COLO668 (cell line): ENCODE results near the gene SLAMF8.

Experiments used
- DNase-seq: peaks from one replicate; lab custom pipeline; 2025; ENCODE audit not compliant: unreplicated experiment; lab: John Stamatoyannopoulos, UW

SLAMF8 gene

DNA sequence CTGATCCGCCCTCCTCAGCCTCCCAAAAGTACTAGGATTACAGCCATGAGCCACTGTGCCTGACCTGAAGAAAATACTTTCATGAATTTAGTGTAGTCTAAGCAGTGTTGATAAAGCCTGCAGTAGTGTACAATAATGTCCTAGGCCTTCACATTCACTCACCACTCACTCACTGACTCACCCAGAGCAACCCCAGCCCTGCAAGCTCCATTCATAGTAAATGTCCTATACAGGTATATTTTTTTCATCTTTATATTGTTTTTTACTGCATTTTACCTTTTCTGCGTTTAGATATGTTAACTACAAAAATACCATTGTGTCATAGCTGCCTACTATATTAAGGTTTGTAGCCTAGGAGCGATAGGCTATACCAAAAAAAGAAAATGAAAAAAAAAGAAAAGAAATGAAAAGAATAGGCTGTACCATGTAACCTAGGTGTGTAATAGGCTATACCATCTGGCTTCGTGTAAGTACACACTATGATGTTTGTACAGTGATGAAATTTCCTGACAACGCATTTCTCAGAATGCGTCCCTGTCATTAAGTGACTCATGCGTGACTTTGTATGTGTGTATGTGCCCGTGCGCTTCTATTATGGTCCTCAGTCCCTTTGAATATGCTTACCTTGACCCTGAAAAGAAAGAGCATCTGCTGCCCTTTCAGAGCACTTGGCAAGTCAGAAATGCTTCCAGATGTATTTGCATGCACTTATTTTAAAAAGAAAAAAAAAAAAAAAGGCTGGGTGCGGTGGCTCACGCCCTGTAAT lies 9.2 kb upstream of the SLAMF8 start:
- DNase-seq: peak; percentile 74

DNA sequence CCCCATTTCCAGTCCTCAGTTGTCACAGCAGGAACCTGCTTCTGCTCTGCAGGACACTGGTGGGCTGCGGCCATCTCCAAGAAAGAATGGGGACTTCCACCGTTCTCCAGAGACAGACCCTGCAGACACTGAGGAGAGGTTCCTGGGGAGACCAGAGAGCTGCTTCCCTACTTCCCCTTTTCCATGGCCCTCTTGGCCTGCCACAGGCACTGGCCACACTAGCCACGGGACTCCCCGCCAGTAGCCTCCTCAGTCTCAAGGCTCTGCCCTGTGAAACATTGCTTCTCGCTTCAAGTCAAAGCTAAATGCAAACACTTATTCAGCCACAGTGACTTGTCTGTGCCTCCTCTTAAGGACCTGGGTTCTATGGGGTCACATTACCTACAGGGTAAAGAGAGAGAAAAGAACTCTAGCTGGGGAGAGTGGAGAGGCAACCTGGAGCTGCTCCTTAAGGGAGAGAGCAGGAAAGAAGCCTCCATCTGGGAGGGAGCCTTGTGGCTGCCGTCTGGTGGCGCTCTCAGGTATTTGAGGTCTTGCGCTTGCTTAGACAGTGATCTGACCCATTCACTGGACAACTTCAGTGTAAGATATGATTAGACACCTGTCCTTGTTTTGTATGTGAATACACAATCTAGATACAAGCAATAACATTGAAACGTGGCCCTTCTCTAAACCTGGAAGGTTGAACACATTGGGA lies 5.4 kb upstream of the SLAMF8 start:
- DNase-seq: no peak

DNA sequence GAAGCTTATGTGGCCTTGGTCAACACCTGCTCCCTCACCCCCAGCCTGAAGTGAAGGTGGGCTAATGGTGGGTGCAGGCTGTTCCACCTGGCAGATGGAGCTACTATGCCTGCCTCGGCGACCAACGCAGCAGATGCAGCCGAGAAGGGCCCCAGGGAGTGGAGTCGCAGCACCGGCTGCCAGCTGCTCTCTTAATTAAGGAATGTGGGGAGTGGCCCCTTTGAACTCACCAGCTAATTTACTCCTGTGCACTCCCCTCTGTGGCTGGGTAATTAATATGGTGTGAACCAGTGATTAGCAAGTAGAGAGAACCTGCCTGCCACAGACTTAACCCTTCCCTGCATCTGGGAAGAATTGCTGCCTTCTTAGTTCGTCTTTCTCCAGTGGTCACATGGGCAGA lies 3.3 kb upstream of the SLAMF8 start:
- peak; percentile 61 for DNase-seq

DNA sequence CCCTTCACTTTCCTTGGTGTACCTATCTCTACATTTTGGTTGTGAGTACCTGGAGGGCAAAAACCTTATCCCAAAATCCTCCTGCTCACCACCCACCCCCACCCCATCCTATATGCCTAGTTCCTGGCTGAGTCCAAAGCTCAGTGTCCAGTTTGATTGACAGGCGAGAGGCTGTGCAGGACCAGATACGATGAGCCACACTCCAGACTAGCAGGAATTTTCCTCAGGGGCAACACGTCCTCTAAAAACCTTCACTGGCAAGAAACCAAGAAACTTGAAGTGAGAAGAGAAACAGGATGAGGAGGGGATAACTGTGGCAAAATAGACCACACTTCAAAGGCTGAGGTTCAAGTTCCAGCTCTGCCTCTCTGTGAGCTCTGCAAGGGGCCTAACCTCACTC lies 1.1 kb upstream of the SLAMF8 start:
- no peak for DNase-seq

DNA sequence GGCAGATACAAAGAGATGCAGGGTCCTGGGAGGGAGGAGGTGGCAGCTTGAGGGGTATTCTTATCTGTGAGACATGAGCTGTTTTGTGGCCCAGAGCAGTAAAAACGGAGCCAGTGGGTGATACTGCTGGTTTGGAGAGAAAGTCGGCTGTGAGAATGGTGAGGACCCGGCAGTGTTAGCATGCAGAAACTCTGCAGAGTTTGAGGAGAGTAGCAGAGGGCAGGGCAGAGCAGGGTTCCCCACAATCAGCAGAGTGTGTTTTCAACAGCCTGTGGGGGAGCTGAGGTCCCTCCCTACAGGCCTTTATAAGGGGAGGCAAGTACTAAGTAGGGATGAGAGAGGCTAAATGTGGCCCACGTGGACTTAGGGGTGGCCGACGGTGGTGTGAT lies 423 bp downstream of the SLAMF8 start:
- DNase-seq: no peak

DNA sequence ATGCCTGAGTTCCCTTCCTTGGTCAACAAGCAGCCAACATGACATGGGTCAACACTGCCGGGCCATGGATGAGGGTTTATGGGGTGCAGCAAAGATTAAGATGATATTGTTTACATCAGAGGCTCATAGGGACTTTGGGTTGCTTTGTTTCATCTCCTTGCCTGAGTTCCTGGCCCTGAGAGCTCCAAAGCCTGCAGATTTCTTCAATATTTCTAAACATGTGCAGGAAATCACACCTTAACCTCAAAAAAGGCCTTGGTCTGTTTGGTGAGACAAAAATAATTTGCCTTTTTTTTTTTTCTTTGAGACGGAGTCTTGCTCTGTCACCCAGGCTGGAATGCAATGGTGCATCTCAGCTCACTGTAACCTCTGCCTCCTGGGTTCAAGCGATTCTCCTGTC lies 876 bp downstream of the SLAMF8 start:
- no peak for DNase-seq

DNA sequence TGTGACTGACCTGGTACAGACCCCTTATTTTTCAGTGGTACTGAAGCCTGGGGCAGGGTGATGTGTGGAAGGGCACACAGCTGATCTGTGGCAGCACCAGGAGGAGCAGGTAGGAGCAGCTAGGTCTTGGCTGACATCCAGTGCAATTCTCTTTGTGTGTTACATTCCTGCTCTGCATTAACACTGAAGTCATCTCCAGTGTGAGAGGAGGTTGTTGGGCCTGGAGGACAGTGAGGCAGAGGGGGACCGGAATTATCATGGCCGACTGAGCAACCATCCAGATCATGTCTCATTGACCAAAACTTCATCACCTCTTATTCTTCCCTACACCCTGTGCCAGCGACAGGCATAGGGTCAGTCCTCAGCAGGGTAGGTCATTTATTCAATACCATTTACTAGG lies 1.5 kb downstream of the SLAMF8 start:
- no peak for DNase-seq

DNA sequence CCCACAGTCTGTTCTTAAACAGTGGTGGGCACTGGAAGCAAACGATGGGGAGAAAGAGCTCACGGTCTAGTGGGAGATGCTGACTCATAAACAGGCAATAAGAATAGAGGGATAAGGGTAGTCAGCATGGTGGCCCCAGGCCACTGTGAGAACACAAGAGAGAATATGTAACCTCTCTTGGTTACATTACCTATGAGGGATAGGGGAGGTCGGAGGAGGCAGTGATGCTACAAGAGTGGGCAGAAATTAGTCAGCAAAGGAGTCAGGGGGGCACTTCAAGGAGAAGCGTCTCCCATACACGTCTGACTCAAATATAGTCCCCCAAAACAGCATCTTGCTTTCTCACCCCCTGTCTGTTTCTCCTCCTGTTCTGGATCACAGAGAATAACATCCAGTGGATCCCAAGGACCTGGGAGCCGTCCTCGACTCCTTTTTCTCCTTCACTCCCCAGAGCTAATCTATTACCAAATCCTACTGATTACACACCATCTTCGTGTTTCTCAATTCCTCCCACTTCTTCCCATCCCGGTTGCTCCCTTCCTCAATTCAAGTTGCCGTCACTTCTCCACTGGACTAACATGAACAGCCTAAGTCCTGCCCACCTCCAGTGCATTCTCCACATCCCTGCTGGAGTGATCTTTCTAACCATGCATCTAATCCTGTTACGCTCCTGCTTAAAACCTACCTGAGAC lies 2.1 kb downstream of the SLAMF8 start:
- no peak for DNase-seq

DNA sequence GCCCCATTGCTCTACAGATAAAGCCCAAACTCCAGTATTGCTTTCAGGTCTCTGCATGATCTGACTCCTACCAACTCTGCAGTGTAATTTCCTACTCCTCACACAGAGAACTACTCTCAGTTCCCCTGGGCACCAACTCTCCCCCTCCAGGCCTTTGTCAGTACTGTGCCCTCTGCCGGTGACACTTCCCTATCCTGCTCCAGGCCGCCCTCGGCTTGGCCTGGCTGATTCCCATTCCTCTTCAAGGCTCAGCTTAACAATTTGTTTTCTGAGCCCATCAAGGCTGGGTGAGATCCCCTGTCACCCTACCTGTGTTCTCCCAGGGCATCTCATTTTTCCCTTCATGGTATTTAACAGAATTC lies 2.6 kb downstream of the SLAMF8 start:
- peak; percentile 49 for DNase-seq

DNA sequence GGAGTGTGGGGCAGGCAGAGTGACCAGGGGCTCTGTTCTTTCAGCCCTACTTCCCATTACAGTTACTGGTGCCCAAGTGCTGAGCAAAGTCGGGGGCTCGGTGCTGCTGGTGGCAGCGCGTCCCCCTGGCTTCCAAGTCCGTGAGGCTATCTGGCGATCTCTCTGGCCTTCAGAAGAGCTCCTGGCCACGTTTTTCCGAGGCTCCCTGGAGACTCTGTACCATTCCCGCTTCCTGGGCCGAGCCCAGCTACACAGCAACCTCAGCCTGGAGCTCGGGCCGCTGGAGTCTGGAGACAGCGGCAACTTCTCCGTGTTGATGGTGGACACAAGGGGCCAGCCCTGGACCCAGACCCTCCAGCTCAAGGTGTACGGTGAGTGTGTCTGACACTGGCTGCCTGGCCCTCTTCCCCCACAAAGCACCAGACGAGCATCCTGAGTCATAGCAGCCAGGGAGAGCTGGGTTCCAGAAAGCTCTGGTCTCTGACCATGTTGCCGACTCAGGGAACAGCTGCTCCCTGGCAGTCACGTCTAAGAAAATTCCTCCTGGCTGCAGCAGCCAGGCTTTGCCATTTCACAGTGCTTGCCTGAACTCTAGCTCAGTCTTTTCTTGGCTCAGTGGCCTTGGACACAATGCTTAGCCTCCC lies 3.3 kb downstream of the SLAMF8 start:
- DNase-seq: no peak

DNA sequence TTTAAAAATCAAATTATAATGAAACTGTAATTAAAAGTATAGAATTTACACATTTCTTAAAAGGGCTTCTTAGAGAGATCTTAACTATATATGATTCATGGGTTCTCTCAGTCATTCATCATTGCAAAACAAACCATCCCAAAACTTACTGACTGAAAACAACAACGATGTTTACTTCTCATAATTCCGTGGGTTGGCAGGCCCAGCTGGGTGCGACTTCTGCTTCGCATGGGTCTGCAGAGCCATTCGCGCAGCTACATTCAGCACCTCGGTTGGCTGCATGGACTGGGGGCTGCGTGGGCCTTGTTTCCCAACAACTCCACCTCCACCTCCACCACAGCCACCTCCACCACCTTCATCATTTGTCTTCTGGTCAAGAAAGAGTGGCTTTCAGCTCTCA lies 4.0 kb downstream of the SLAMF8 start:
- no peak for DNase-seq

DNA sequence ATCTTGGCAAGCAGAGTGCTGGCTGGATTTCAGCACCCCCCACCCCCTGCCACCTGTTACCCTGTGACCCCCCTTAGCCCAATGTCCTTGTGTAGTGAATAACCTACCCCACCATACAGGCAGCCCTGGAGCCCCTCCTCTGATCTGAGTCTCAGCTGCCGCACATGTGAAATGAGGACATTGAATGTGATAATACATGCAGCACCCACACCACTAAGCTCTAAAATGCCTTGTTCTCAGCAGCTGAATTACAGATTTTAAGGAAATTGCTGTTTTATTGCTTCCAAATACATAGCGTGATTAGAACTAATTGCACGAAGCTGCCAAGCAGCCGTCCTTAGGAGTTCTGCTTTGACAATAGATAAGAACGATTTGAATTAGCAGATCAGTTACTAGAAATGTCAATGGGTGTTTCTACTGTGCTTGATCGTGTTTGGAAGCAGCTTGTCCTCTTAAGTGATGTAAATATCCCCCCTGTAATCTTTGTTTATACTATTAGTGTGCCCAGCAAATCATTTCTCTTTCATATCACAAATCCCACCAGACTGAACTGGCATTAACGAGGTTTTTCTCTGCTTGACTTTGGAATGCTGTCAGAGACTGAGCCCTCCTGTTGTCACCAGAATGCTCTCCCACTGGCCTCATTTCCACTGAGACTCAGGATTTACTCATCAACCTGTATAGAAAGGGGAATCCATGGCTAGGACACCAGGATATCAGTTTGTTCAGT lies 4.9 kb downstream of the SLAMF8 start:
- no peak for DNase-seq

DNA sequence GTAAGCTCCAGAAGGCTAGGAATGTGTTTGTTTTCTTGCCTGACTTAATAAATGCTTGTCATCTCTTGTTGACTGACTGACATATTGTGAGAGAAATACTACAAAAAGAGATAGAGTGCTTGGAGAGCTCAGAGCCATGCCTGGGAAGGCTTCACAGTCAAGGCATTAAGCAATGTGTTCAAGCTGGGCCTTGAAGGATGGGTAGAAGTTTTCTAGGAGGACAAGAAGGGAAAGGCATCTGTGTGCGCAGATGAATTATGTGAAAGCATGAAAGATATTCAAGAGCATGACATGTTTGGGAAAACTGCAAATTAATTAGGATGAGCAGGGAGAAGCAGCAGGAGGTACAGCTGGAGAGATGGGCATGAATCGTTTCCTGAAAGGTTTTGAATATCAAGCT lies 5.6 kb downstream of the SLAMF8 start:
- no peak for DNase-seq

DNA sequence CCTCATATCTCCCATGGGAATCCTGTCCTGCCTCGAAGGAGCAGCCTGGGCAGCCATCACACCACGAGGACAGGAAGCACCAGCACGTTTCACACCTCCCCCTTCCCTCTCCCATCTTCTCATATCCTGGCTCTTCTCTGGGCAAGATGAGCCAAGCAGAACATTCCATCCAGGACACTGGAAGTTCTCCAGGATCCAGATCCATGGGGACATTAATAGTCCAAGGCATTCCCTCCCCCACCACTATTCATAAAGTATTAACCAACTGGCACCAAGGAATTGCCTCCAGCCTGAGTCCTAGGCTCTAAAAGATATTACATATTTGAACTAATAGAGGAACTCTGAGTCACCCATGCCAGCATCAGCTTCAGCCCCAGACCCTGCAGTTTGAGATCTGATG lies 8.7 kb downstream of the SLAMF8 start:
- DNase-seq: no peak

DNA sequence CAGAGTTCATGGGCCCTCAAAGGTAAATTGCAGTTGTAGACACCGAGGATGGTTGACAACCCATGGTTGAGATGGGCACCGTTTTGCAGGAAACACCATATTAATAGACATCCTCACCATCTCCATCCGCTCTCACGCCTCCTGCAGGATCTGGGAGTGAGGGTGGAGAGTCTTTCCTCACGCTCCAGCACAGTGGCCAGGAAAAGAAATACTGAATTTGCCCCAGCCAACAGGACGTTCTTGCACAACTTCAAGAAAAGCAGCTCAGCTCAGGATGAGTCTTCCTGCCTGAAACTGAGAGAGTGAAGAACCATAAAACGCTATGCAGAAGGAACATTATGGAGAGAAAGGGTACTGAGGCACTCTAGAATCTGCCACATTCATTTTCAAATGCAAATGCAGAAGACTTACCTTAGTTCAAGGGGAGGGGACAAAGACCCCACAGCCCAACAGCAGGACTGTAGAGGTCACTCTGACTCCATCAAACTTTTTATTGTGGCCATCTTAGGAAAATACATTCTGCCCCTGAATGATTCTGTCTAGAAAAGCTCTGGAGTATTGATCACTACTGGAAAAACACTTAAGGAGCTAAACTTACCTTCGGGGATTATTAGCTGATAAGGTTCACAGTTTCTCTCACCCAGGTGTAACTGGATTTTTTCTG lies 9.3 kb downstream of the SLAMF8 start:
- no peak for DNase-seq

DNA sequence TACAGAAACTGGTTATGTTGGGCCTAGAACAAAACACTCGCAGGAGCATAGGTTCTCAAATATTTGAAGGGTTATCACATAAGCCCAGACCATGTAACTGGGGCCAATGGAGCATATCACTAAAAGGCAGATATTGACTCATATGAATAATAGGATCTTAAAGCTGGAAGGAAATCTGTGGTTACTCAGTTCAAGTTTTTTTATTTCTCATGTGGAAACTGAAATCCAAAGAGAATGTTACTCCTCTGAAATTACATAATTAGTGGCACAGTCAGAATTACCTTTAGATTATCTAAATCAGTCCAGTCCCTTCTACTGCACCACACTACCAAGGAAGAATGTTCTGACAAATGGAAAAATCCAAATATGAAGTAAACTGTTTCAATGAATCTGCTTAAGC lies 12.0 kb downstream of the SLAMF8 start:
- no peak for DNase-seq

DNA sequence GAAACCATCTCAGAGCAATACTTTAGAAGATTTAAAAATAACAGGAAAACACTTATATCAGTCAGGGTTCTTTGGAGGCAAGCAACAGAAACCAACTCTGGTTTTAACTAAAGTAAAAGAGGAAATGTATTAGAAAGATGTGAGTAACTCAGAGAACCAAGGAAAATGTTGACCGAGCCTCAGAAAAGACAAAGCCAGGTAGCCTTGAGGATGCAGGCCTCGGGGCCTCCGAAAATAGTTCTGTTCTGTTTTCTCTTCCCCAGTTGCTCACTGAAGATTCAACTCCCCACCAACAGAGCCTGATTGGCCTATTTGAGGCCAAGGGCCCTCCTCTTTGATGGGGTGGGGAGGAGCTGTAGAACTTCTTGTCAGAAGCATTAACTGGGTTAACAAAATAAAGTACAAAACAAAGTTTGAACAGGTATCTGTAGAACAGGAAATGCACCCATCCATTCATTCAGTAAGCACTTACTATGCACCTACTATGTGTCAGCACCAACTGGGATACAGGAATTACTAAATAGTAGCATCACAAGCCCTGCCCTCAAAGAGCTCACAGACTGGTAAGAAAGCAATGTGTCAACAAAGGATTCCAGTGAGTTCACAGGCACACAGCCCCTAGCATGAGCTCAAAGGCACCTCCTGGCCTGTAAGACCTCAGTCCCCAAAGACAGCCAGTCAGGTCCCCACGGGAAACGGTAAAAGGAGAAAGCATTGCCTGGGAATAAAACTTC lies 12.6 kb downstream of the SLAMF8 start:
- no peak for DNase-seq

DNA sequence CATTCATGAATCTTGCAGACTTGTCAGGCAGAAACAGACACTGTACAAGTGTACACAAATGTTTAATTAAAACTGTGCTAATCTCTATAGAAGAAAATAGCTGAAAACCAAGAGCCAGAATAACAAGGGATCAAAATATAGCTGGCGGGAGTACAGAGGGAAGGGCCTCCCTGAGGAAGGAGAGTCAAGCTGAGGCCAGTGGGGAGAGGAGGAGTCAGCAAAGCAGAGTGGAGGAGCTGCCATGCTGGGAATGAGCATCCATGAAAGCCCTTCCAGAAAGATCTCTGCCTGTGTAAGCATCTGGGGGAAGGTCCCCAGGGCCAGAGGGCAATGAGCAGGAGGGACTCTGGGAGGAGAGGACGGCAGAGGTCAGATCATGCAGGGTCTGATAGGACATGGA lies 15.1 kb downstream of the SLAMF8 start:
- no peak for DNase-seq

DNA sequence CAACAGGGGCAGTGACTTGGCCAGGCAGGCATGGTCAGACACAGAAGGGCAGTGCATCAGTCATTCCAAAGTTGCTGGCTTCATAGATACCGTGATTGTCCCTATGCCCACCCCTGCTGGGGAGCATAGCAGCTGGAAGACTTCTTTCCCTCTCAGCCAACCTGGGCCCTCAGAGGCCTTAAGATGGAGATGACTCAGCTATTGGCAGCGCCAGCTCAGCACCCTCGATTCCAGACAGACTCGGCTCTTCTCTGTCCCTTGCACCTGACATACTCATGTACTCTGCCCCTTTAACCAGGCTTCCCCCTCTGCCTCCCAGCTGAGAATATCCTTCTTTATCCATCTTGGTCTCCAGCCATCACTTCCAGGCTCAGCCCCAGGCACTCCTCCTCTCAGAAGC lies 16.8 kb downstream of the SLAMF8 start:
- DNase-seq: no peak
